ENCODE data around the gene CFAP61. TPM values are rescaled to one million over a fixed set of nuclear protein-coding genes. Genes with fewer than 3 reads are reported as not detected.
"Not testable (repeated sequence)": the region's sequence is repeated elsewhere in the genome, so short reads cannot be mapped to it uniquely, and the experiment has no call there.

CFAP61 gene
- total and polyA plus RNA-seq, 3 experiments from 2014 or later, result not detected

- Mint-ChIP-seq H3K4me1 (no peaks in the 10 kb centered on the region), H3K4me3 (no peak overlapping the region), H3K27ac (peak overlapping the region in 1 of 8 donors; percentile 15)
Measured at GRCh38 chr20:20095114-20095872, 43.0 kb downstream of the CFAP61 start.

GRCh38 chr20:20096421-20096820, 44.1 kb downstream of the CFAP61 start:
- H3K27ac ChIP-seq (ENCODE audit: low read depth, low read length), result no peak overlapping the region
- Mint-ChIP-seq H3K27me3 (peaks cover 8 to 45% of the 10 kb centered on the region in 2 donors), H3K36me3 (peaks cover 0 to 7% (median 2%) of the 10 kb centered on the region in 3 donors), H3K9me3 (no peaks in the 10 kb centered on the region), H3K4me3 (no peak overlapping the region), H3K27ac (no peak overlapping the region), H3K4me1 (no peaks in the 10 kb centered on the region)
- no peak overlapping the region for H3K4me3 ChIP-seq (ENCODE audit: low read length)
- DNase-seq, result no peak
- no peaks in the 10 kb centered on the region for H3K4me1 ChIP-seq (ENCODE audit: insufficient read depth, low read length)
- H3K9me3 ChIP-seq (ENCODE audit: low read length), result no peaks in the 10 kb centered on the region
- CTCF ChIA-PET, result no interaction called here
- POLR2A ChIA-PET, result no interaction called here
- no peaks in the 10 kb centered on the region for H3K36me3 ChIP-seq (ENCODE audit: insufficient read depth, low read length)
- no peaks in the 10 kb centered on the region for H3K27me3 ChIP-seq (ENCODE audit: insufficient read depth, low read length, poor library complexity, severe bottlenecking)

More at GRCh38 chr20:20095114-20095872, 43.0 kb downstream of the CFAP61 start:
- Histone ChIP-seq H3K36me3 (ENCODE audit: insufficient read depth, low read length) (no peaks in the 10 kb centered on the region), H3K9me3 (ENCODE audit: low read length) (no peaks in the 10 kb centered on the region), H3K4me3 (ENCODE audit: low read length) (no peak overlapping the region), H3K4me1 (ENCODE audit: insufficient read depth, low read length) (no peaks in the 10 kb centered on the region), H3K27me3 (ENCODE audit: insufficient read depth, low read length, poor library complexity, severe bottlenecking) (no peaks in the 10 kb centered on the region), H3K27ac (ENCODE audit: low read depth, low read length) (no peak overlapping the region)
- ChIA-PET POLR2A (no interaction called here), CTCF (no interaction called here)
- DNase-seq, result no peak
- peaks cover 8 to 43% of the 10 kb centered on the region in 2 donors for H3K27me3 Mint-ChIP-seq
- peaks cover 0 to 7% (median 2%) of the 10 kb centered on the region in 3 donors for H3K36me3 Mint-ChIP-seq
- no peaks in the 10 kb centered on the region for H3K9me3 Mint-ChIP-seq

GRCh38 chr20:20100881-20101280, 48.5 kb downstream of the CFAP61 start:
- H3K4me1 ChIP-seq (ENCODE audit: insufficient read depth, low read length), result no peaks in the 10 kb centered on the region
- no peak overlapping the region for H3K27ac ChIP-seq (ENCODE audit: low read depth, low read length)
- CTCF ChIA-PET, result no interaction called here
- Mint-ChIP-seq H3K27ac (no peak overlapping the region), H3K4me1 (no peaks in the 10 kb centered on the region), H3K9me3 (no peaks in the 10 kb centered on the region), H3K4me3 (no peak overlapping the region), H3K27me3 (peaks cover 9 to 47% of the 10 kb centered on the region in 2 donors), H3K36me3 (peaks cover 0 to 7% (median 0%) of the 10 kb centered on the region in 3 donors)
- H3K4me3 ChIP-seq (ENCODE audit: low read length), result no peak overlapping the region
- DNase-seq, result no peak
- H3K36me3 ChIP-seq (ENCODE audit: insufficient read depth, low read length), result no peaks in the 10 kb centered on the region
- no peaks in the 10 kb centered on the region for H3K9me3 ChIP-seq (ENCODE audit: low read length)
- no peaks in the 10 kb centered on the region for H3K27me3 ChIP-seq (ENCODE audit: insufficient read depth, low read length, poor library complexity, severe bottlenecking)
- POLR2A ChIA-PET, result no interaction called here

GRCh38 chr20:20102163-20102562, 49.8 kb downstream of the CFAP61 start:
- no peak for DNase-seq
- Histone ChIP-seq H3K27me3 (ENCODE audit: insufficient read depth, low read length, poor library complexity, severe bottlenecking) (no peaks in the 10 kb centered on the region), H3K9me3 (ENCODE audit: low read length) (no peaks in the 10 kb centered on the region), H3K27ac (ENCODE audit: low read depth, low read length) (no peak overlapping the region), H3K36me3 (ENCODE audit: insufficient read depth, low read length) (no peaks in the 10 kb centered on the region), H3K4me1 (ENCODE audit: insufficient read depth, low read length) (no peaks in the 10 kb centered on the region), H3K4me3 (ENCODE audit: low read length) (no peak overlapping the region)
- Mint-ChIP-seq H3K36me3 (peaks cover 0 to 7% (median 0%) of the 10 kb centered on the region in 3 donors), H3K27me3 (peaks cover 9 to 41% of the 10 kb centered on the region in 2 donors), H3K4me1 (no peaks in the 10 kb centered on the region), H3K4me3 (no peak overlapping the region), H3K9me3 (no peaks in the 10 kb centered on the region), H3K27ac (no peak overlapping the region)
- ChIA-PET CTCF (no interaction called here), POLR2A (interaction anchor here (0.6 kb wide), 1 partner anchor 39 kb away, joined by 5 read pairs; no protein-coding TSS in a partner anchor)

- Histone ChIP-seq H3K4me1 (ENCODE audit: insufficient read depth, low read length) (no peaks in the 10 kb centered on the region), H3K27me3 (ENCODE audit: insufficient read depth, low read length, poor library complexity, severe bottlenecking) (no peaks in the 10 kb centered on the region), H3K4me3 (ENCODE audit: low read length) (no peak overlapping the region), H3K9me3 (ENCODE audit: low read length) (no peaks in the 10 kb centered on the region), H3K36me3 (ENCODE audit: insufficient read depth, low read length) (no peaks in the 10 kb centered on the region), H3K27ac (ENCODE audit: low read depth, low read length) (no peak overlapping the region)
- DNase-seq, result no peak
- Mint-ChIP-seq H3K4me1 (no peaks in the 10 kb centered on the region), H3K27me3 (peaks cover 6 to 34% of the 10 kb centered on the region in 2 donors), H3K27ac (no peak overlapping the region), H3K9me3 (no peaks in the 10 kb centered on the region), H3K4me3 (no peak overlapping the region), H3K36me3 (peaks cover 0 to 4% (median 0%) of the 10 kb centered on the region in 3 donors)
- ChIA-PET CTCF (no interaction called here), POLR2A (no interaction called here)
Measured at GRCh38 chr20:20102716-20103258, 50.5 kb downstream of the CFAP61 start.

DNA sequence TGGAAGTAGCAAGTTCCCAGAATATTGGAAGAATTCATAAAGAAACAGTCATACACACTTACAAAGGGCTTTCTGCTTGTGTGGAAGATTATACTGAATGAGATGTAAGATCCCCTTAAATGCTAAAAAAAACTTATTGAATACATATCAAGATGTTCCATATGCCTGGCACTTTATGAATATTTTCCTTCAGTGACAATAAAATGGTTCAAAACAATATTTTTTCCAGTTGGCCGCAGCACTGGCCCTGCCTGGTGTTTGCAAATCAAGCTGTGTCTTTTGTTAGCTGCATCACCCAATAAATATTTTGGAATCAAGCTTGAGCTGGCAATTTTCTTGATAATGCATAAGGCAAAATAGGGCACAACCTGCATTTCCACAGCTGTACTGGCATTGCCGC, 51.2 kb downstream of the CFAP61 start:
- H3K36me3 ChIP-seq (ENCODE audit: insufficient read depth, low read length), result no peaks in the 10 kb centered on the region
- Mint-ChIP-seq H3K36me3 (peaks cover 0 to 3% (median 0%) of the 10 kb centered on the region in 3 donors), H3K9me3 (no peaks in the 10 kb centered on the region), H3K27me3 (peaks cover 5 to 32% of the 10 kb centered on the region in 2 donors), H3K4me3 (no peak overlapping the region), H3K4me1 (no peaks in the 10 kb centered on the region), H3K27ac (no peak overlapping the region)
- H3K27me3 ChIP-seq (ENCODE audit: insufficient read depth, low read length, poor library complexity, severe bottlenecking), result no peaks in the 10 kb centered on the region
- POLR2A ChIA-PET, result no interaction called here
- DNase-seq, result no peak
- no peaks in the 10 kb centered on the region for H3K4me1 ChIP-seq (ENCODE audit: insufficient read depth, low read length)
- no peaks in the 10 kb centered on the region for H3K9me3 ChIP-seq (ENCODE audit: low read length)
- CTCF ChIA-PET, result no interaction called here
- no peak overlapping the region for H3K27ac ChIP-seq (ENCODE audit: low read depth, low read length)
- H3K4me3 ChIP-seq (ENCODE audit: low read length), result no peak overlapping the region

DNA sequence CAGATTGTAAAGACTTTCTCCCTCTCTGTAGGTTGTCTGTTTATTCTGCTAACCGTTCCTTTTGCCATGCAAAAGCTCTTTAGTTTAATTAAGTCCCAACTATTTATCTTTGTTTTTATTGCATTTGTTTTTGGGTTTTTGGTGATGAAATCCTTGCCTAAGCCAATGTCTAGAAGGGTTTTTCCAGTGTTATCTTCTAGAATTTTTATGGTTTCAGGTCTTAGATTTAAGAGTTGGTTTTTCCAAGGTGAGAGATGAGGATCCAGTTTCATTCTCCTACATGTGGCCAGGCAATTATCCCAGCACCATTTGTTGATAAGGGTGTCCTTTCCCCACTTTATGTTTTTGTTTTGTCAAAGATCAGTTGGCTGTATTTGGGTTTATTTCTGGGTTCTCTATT, 70.9 kb downstream of the CFAP61 start:
- peaks cover 11 to 41% of the 10 kb centered on the region in 2 donors for H3K27me3 Mint-ChIP-seq
- H3K4me3 ChIP-seq (ENCODE audit: low read length); H3K4me3 Mint-ChIP-seq; H3K9me3 ChIP-seq (ENCODE audit: low read length); H3K27ac ChIP-seq (ENCODE audit: low read depth, low read length); H3K4me1 Mint-ChIP-seq; POLR2A ChIA-PET; DNase-seq; H3K27me3 ChIP-seq (ENCODE audit: insufficient read depth, low read length, poor library complexity, severe bottlenecking); H3K27ac Mint-ChIP-seq; H3K36me3 ChIP-seq (ENCODE audit: insufficient read depth, low read length); H3K4me1 ChIP-seq (ENCODE audit: insufficient read depth, low read length); CTCF ChIA-PET: not testable (repeated sequence)
- peaks cover 10 to 44% (median 25%) of the 10 kb centered on the region in 5 donors for H3K9me3 Mint-ChIP-seq
- peaks cover 0 to 47% (median 0%) of the 10 kb centered on the region in 3 donors for H3K36me3 Mint-ChIP-seq

GRCh38 chr20:20130399-20130798, 78.1 kb downstream of the CFAP61 start:
- Histone ChIP-seq H3K4me3 (ENCODE audit: low read length) (no peak overlapping the region), H3K27me3 (ENCODE audit: insufficient read depth, low read length, poor library complexity, severe bottlenecking) (no peaks in the 10 kb centered on the region), H3K27ac (ENCODE audit: low read depth, low read length) (no peak overlapping the region), H3K4me1 (ENCODE audit: insufficient read depth, low read length) (no peaks in the 10 kb centered on the region), H3K9me3 (ENCODE audit: low read length) (no peaks in the 10 kb centered on the region), H3K36me3 (ENCODE audit: insufficient read depth, low read length) (no peaks in the 10 kb centered on the region)
- DNase-seq, result no peak
- no peak overlapping the region for H3K4me3 Mint-ChIP-seq
- peaks cover 10 to 32% (median 22%) of the 10 kb centered on the region in 5 donors for H3K9me3 Mint-ChIP-seq
- no peaks in the 10 kb centered on the region for H3K4me1 Mint-ChIP-seq
- no peak overlapping the region for H3K27ac Mint-ChIP-seq
- POLR2A ChIA-PET, result no interaction called here
- peaks cover 12 to 44% of the 10 kb centered on the region in 2 donors for H3K27me3 Mint-ChIP-seq
- peaks cover 0 to 23% (median 0%) of the 10 kb centered on the region in 3 donors for H3K36me3 Mint-ChIP-seq
- CTCF ChIA-PET, result no interaction called here
